AG04449 (cell line): ENCODE data around the gene ZBED5.
"Not testable (repeated sequence)": the region's sequence is repeated elsewhere in the genome, so short reads cannot be mapped to it uniquely, and the experiment has no call there.

ENCODE experiments used
- CTCF ChIA-PET: fragments of 350-600 bp; formaldehyde crosslinking; extraction: SDS; loops from one replicate; lab custom pipeline; 2021; ENCODE audit warnings: antibody characterized with exemption; lab: Yijun Ruan, JAX
- POLR2A ChIA-PET: fragments of 400-600, 350-600 bp; formaldehyde crosslinking; extraction: SDS; loops from one replicate; lab custom pipeline; 2020; ENCODE audit warnings: antibody characterized with exemption, inconsistent platforms; lab: Yijun Ruan, JAX
- DNase-seq: peaks from one replicate; pipeline ENCODE4 v3.0.0-alpha.2; 2010; ENCODE audit warnings: low read depth, low spot score
- H3K4me3 ChIP-seq: 2 replicates; pipeline ENCODE4 v1.5.1; 2011; ENCODE audit warnings: low read depth, mild to moderate bottlenecking, control low read depth, low read length
- CTCF ChIP-seq: IDR thresholded peaks from one replicate; pipeline ENCODE4 v1.5.1; 2011; ENCODE audit warnings: mild to moderate bottlenecking, moderate library complexity, low read length, control low read depth, inconsistent platforms; ENCODE audit not compliant: insufficient read depth; ENCODE audit errors: missing control alignments

ZBED5 gene

GRCh38 chr11:10844796-10845195 lies 13.1 kb downstream of the ZBED5 start:
- DNase-seq: no peak
- no peak overlapping the region for H3K4me3 ChIP-seq
- ChIA-PET CTCF (interaction anchor here (1.0 to 2.3 kb wide), 3 partner anchors 34 to 179 kb away, joined by 3 to 9 read pairs (median 3); no protein-coding TSS in a partner anchor), POLR2A (interaction anchor here (1.6 kb wide), 1 partner anchor 36 kb away, joined by 11 read pairs; the partner anchor contains the start of gene EIF4G2)
- TF ChIP-seq CTCF: no peak

- DNase-seq: no peak
- no peak for TF ChIP-seq CTCF
- ChIA-PET POLR2A (interaction anchor here (1.6 kb wide), 1 partner anchor 35 kb away, joined by 11 read pairs; the partner anchor contains the start of gene EIF4G2), CTCF (interaction anchor here (2.3 kb wide), 1 partner anchor 35 kb away, joined by 9 read pairs; no protein-coding TSS in a partner anchor)
- no peak overlapping the region for H3K4me3 ChIP-seq
Measured at GRCh38 chr11:10844356-10844755, 13.5 kb downstream of the ZBED5 start.

- TF ChIP-seq CTCF: no peak
- no peak overlapping the region for H3K4me3 ChIP-seq
- CTCF ChIA-PET: interaction anchor here (2.2 kb wide), 1 partner anchor 40 kb away, joined by 6 read pairs; no protein-coding TSS in a partner anchor
- POLR2A ChIA-PET: no interaction called here
- DNase-seq: no peak
Measured at GRCh38 chr11:10838881-10839280, 19.0 kb downstream of the ZBED5 start.

- ChIA-PET CTCF (interaction anchor here (2.2 kb wide), 1 partner anchor 41 kb away, joined by 6 read pairs; no protein-coding TSS in a partner anchor), POLR2A (no interaction called here)
- H3K4me3 ChIP-seq: no peak overlapping the region
- no peak for TF ChIP-seq CTCF
- no peak for DNase-seq
Measured at GRCh38 chr11:10838083-10838482, 19.8 kb downstream of the ZBED5 start.

GRCh38 chr11:10836884-10837283 lies 21.0 kb downstream of the ZBED5 start:
- DNase-seq, H3K4me3 ChIP-seq, POLR2A ChIA-PET: not testable (repeated sequence)
- CTCF ChIA-PET: interaction anchor here (1.2 kb wide), 1 partner anchor 45 kb away, joined by 5 read pairs; no protein-coding TSS in a partner anchor

GRCh38 chr11:10829139-10829538 lies 28.7 kb downstream of the ZBED5 start:
- H3K4me3 ChIP-seq: no peak overlapping the region
- no peak for TF ChIP-seq CTCF
- CTCF ChIA-PET: interaction anchor here (1.4 kb wide), 1 partner anchor 50 kb away, joined by 4 read pairs; no protein-coding TSS in a partner anchor
- no peak for DNase-seq
- POLR2A ChIA-PET: interaction anchor here (0.7 kb wide), 1 partner anchor 29 kb away, joined by 3 read pairs; no protein-coding TSS in a partner anchor

- DNase-seq: no peak
- ChIA-PET POLR2A (no interaction called here), CTCF (interaction anchor here (1.4 kb wide), 1 partner anchor 50 kb away, joined by 4 read pairs; no protein-coding TSS in a partner anchor)
- no peak overlapping the region for H3K4me3 ChIP-seq
- TF ChIP-seq CTCF: no peak
Measured at GRCh38 chr11:10828402-10828801, 29.5 kb downstream of the ZBED5 start.
